HG03575 (cell line): ENCODE data around the gene ORMDL3.

Experiments
- ATAC-seq: cut with Tn5 transposase; IDR thresholded peaks from one replicate; pipeline ENCODE4 v1.9.1; 2021; ENCODE audit not compliant: unreplicated experiment, insufficient number of reproducible peaks, low FRiP score; ENCODE audit errors: extremely low read depth

ORMDL3 gene, protein sequence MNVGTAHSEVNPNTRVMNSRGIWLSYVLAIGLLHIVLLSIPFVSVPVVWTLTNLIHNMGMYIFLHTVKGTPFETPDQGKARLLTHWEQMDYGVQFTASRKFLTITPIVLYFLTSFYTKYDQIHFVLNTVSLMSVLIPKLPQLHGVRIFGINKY

DNA sequence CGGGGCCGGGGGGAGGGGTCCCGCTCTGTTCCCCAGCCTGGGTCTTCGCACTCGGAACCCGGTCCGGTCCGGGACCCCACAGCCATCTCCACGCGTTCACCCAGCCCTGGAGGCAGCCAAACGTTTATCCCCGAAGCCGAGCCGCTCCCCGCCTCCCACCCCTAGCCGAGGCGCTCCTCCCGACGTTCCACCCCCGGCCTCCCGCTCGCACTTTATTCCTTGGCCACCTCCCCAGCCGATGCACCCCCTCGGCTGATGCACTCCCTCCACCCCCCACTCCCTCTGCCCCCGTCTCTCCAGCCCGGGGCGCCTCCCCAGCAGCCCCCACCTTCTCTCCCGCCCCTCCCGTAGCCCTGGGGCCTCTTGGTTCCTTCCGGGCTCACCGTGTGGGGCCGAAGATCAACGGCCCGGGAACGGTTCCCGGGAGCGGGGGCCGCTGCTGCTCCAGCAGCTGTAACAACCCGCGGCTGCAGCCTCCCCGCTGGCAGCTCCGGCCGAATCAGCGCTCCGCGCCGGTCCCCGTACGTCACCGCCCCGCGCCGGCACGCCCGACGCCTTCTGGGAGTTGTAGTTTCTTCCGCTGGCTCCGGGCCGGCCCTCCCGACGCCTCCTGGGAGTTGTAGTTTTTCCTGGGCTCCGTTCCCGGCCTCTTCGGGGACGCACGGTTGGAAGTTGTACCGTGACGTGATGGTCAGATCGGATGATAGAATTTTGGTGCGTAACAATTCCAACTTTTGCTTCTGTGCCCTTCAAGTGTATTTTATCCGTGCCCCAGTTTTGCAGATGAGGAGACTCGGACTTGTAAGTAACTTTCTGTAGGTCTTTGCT is at the start of gene ORMDL3, which contains the start of gene LRRC3C:
Gene ORMDL3, minus strand, starts transcription at position 501 of the 828 bp plus-strand sequence. CDS start 3,398 bp downstream, outside the sequence.
Gene LRRC3C, plus strand, starts transcription at position 632 of the 828 bp plus-strand sequence. CDS start 13,792 bp downstream, outside the sequence.
- ATAC-seq, result no peak

DNA sequence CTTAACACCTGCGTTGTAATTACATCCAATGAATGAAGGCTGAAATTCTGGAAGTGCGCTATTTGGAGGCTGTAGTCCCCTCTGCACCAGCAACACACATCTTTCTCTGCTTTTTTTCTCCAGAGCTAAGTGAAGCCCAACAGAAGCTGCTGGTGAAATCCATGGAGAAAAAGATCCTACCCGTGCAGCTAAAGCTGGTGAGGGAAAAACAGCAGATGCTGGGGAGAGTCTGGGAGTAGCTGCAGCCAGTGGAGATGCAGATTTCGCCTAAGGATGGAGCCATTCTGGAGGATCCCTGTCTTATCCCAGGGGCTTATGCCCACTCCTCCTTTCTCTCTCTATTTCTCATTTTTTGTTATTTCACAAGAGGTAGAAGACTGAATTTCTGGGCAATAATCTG is 48.4 kb upstream of the ORMDL3 start:
- no peak for ATAC-seq

DNA sequence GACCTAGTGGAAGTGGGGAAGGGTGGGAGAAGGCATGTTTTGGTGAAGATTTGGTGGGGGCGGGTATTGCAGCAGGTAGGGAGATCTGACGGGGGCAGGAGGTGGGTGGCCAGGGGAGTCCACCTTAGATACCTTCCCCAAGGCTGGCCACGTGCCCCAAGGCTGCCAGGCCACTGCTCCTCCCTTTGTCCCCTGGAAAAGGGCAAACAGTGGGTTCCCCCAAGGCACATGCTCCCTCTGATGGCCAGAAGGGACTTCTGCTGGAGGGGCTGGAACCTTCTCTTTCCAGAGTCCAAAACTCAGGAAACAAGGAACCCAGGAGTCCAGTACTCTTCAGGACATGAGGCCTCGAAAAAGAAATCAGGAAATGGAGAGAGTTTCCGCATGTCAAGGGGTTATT is 47.0 kb upstream of the ORMDL3 start:
- ATAC-seq, result no peak

DNA sequence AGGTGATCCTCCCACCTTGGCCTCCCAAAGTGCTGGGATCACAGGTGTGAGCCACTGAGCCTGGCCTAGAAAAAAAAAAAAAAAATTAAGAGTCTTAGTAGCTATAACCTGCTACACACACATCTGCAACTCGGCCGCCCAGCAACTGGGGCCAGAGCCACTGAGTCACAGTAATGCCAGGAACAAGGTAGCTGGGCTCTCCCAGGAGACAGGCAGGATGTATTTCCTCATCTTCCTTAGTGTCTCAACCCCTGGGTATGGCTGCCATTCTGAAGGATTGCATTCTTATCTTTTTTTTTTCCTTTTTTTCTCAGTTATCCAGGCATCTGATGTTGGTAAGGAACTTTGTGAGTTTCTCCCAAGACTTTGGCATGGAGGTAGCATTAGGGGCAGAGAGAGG is 46.1 kb upstream of the ORMDL3 start:
- ATAC-seq, result no peak

DNA sequence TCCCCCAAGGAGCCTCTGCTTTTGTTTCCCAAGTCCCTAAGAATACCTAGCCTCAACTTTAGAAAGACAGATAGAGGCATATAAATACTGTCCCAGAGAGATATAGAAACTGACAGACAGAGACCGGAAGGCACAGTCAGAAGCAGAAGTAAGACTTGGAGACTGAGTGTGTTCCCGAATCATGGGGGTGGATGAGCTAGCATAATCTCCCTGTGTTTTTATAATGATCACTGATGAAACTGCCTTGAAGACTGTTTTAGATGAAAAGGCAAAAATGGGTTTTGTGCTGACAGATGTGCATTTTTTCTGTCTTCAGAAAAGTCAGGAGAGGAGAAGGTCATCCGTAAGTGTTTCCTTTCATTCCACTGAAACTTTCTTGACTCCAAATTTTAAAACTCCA is 44.9 kb upstream of the ORMDL3 start:
- ATAC-seq, result no peak

DNA sequence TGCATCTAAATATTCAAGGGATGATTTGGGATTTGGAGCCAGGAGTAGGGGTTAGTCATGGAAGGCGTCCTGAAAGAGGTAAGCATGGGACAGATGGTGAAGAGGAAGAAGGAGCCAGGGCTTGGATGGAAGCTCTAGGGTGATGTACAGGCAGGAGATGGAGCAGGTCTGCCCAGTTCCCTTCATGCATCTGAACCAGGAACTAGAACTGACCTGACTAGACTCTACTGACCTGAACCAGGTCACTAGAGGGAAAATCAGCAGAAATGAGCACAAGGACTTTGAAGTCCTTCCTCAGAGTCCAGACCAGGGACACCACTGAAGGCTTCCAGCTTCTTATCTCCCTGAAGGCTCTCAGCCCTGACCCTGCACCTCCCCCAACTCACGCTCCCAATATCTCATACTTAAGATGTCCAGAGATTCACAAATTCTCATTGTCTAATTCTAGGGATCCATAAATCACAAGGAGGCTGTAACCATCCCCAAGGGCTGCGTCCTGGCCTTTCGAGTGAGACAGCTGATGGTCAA is 43.7 kb upstream of the ORMDL3 start:
- no peak for ATAC-seq

DNA sequence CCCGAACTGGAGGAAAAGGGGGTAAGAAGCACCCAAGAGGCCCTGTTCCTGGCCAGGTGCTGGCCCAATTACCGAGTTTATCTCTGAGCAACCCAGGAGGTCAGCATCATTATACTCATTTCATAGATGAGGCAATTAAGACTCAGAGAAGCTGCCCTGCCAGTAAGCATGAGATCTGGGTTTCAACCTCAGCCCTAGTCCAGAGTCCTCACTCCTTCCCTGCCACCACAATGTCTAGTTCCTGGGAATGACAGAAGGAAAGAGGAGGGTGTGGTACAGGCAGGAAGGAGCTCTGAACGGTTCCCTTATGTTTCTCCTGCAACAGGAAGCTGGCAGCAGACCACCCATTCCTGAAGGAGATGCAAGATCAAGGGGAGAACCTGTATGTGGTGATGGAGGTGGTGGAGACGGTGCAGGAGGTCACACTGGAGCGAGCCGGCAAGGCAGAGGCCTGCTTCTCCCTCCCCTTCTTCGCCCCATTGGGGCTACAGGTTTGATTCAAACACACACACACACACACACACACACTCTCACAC is 42.8 kb upstream of the ORMDL3 start:
- ATAC-seq, result no peak

DNA sequence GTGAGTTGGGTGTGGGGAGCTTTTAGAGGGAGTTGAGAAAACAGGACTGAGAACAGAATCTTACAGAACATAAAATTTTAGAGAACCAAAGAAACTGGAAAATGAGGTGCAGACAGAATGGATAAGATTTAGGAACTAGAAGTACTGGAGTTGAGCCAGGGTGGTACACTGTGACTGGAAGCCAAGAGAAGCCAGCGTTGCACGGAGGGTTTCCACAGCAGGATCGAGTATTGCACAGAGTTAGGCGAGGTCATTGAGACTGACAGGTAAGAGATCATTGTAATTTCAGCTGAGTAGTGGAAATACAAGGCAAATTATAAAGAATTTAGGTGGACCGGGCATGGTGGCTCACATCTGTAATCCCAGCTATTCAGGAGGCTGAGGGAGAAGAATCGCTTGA is 42.0 kb upstream of the ORMDL3 start:
- no peak for ATAC-seq

DNA sequence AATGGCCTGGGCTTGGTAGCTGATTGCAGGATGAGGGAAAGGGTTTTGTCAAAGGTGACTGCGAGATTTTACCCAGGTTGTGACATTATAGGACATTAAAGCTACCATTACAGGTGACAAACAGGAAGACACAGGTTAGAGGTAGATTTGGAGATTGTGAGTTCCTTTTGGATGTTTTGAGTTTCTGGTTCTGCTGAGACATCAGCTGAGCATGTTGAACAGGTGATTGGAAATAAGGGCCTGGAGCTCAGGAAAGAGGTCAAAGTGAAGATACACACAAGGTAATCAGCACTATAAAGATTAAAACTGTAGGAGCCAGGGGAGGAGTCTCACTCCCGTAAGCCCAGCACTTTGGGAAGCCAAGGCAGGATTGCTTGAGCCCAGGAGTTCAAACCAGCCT is 41.4 kb upstream of the ORMDL3 start:
- ATAC-seq, result no peak

DNA sequence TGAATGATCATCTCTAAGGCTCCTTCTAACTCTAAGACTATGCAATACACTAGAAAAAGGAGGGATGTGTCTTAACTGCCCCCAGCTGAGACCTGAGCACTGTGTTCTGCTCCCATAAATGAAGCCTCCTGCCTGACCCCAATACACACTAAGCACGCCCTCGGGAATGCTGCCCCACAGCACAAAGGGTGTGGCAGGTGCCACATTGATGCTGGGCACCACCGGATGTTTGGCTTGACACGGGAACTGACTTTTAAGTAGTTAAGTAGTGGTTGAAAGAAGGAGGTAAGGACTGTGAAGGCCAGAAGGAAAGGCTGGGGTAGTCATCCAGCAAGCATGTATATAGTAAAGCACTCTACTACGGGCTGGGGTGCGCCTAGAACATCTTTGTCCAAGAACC is 39.4 kb upstream of the ORMDL3 start:
- no peak for ATAC-seq

DNA sequence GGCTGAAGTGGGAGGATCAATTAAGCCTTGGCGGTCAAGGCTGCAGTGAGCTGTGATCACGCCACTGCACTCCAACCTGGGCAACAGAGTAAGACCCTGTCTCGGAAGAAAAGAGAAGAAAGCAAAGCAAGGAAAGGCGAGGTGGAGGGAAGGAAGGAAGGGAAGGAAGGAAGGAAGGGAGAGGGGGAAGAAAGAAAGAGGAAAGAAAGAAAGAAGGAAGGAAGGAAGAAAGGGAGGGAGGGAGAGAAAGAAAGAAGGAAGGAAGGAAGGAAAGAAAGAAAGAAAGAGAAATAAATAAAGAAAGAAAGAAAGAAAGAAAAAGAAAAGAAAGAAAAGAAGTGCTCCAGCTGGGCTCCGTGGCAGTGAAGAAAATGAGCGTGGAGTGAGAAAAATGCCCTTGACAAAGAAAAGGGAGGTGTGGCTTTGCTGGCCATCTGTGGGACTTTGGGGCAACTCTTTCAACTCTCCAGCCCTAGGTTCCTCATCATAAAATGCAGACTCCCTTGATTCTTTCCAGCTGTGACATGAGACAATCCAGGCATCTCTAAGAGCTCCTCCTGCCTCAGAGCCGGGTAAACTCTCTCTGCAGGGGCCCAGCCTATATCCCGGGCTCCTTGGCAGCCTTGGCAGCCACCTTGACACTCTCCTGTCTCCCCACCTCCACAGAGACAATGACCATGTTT is 37.8 kb upstream of the ORMDL3 start:
- ATAC-seq, result no peak

DNA sequence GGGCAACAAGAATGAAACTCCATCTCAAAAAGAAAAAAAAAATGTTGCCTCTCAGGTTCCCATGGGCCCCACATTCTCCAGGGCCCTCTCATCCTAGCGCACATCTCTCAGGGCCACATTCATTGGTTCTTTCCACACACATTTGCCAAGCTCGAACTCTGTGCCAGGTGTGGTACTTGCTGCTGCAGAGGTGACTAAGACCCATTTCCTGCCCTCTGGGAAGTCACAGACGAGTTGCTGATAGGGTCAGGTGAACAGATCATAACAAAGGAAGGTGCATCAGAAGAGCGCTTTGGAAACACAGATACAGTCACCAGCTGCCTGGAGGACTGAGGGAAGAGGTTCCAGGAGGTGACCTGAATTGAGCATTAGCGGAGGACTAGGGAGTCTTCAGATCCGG is 36.4 kb upstream of the ORMDL3 start:
- no peak for ATAC-seq

DNA sequence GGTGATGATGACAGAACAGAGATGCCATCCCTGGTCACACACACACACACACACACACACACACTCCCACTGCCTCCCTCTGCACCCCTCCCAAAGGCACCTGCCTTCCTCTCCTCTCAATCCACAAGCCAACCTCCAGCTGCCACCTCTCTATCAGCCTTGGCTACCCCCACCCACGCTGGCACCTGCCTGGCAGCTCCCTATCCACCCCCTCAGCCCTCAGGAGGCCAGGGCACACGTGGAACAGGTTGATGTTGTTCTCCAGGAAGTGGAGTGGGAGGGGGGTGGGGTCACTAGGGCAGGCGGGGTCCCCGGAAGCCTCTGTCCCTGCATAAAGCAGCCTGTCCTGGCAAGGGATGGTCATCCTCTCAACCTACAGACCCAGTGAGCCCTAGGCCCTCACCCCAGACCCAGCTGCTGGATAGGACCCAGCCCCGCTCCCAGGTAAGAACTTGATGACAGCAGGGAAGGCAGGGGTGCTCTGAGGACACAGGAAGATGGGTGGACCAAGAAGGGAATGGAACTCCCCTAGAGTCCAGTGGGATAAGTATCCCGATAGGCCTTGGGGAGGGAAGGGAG is 35.3 kb upstream of the ORMDL3 start, which contains the start of gene GSDMA:
Gene GSDMA, plus strand, starts transcription at position 363 of the 579 bp plus-strand sequence. CDS start 2,684 bp downstream, outside the sequence.
- ATAC-seq, result no peak

DNA sequence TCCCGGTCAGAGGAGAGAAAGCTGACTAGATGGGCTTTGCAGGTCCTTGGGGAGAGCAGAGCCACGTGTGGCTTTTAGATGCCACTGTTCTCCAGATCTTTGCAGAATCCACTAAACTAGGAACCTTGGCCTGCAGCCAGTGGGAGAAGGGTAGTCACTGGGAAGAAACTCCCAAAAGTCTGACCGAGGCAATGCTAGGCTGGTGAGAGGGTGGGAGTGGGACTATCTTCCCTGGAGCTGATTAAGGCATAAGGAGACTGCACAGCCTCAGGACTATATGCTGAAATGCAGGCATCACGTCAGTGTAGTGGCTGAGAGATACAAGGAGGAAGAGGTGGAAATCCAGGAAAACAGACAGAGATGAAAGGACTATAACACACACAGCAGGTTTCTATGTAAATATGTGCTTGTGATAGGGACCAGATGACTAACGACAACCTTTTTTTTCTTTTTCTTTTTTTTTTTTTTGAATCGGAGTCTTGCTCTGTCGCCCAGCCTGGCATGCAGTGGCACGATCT is 33.2 kb upstream of the ORMDL3 start:
- ATAC-seq, result no peak

DNA sequence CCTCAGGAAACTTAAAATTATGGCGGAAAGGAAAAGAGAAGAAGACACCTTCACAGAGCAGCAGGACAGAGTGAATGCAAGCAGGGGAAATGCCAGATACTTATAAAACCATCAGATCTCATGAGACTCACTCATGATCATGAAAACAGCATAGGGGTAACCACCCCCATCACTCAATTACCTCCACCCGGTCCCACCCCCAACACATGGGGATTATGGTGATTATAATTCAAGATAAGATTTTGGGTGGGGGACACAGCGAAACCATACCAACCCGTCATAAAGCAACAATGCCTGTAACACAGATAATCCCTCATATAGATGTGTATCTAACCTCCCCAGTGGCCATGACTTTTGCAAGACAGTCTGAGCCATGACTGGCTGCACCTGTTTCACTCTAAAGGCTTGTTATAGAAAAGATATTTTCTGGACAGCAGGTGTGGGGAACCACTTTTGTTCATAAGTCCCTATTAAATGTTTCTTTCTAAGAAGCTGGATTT is 28.4 kb upstream of the ORMDL3 start:
- no peak for ATAC-seq

DNA sequence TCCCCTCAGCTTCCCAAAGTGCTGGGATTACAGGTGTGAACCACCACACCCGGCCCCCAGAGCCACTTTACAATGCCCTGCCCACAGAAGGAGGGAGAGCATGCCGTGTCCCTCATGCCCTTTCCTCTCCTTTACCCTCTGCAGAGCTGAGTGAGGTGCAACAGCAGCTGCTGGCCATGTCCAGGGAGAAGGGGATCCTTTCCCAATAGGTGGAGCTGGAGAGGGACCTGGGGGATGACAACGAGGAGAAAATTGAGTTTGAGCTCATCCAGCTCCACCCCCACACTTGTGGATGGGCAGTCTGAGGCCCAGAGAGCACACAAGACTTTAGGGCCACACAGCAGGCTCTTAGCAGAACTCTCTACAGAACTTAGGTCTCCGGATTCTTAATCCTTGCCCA is 27.5 kb upstream of the ORMDL3 start:
- no peak for ATAC-seq

DNA sequence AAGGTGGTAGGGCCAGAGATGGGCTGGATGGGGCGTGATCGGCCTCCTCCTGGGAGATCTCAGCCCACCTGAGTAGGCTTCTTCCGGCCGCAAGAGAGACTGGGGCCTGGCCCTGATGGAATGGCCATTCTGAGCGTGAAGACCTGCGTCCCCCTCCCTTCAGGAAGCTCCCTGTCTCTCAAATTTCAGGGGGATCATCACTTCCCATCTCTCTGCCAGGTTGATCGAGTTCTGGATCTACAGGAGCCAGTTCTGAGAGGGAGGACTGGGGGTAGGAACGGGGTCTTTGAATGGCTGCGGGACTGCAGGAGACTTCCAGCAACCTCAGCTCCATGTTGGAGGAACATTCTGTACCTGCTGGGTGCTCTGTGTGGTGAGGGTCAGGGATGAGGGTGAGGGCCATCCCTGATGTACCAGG is 26.1 kb upstream of the ORMDL3 start:
- no peak for ATAC-seq

DNA sequence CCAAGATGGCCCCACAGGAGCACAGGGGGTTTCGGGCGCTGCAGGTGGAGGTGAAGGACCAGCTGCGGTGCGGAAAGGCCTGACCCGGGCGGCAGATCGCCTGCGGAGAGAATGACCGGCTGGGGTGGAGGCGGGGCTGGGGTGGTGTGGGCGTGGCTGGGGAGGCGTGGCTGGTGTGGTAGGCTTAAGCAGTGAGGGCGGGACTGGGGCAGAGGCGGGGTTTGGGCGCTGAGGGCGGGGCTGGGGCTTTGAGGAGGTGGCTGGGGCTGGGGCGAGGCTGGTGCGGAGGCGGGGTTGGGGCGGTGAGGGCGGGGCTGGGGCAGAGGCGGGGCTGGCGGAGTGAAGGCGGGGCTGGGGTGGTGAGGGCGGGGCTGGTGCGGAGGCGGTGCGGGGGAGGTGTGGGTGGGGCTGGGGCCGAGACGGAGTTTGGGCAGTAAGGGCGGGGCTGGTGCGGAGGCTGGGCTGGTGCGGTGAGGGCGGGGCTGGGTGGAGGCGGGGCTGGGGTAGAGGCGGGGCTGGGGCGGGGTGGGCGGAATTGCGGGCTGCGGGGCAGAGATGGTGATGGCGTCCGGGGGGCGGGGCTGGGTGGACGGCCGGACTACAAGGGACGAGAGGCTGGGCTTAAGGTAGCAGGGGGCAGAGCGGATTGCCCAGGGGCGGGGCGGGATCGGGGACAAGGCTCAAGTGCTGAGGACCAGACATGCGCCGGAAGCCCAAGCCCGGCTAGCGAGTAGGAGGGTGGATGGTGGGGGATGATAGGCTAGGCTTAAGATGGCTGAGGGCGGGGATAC is 25.5 kb upstream of the ORMDL3 start:
- no peak for ATAC-seq
